Body of pancreas (tissue), 4 donors: ENCODE data around the gene GRIK1.

Source experiments
- POLR2A ChIP-seq, 3 donors: fragments of 450-650 bp; IDR thresholded peaks; one replicate each; pipeline ENCODE4 v1.6.1; 2016; ENCODE audit warnings: antibody characterized with exemption in 3 of 3, mild to moderate bottlenecking in 2 of 3
- TF ChIP-seq, protein P1 (sequence below), 7 experiments: fragments of 450-650 bp in 4 of 7; fragments of 200-600 bp in 3 of 7; sonication (generic) in 3 of 7; IDR thresholded peaks; one replicate each; pipeline ENCODE4 v1.5.1; 2016 to 2019; ENCODE audit warnings: antibody characterized with exemption in 7 of 7

DNA sequence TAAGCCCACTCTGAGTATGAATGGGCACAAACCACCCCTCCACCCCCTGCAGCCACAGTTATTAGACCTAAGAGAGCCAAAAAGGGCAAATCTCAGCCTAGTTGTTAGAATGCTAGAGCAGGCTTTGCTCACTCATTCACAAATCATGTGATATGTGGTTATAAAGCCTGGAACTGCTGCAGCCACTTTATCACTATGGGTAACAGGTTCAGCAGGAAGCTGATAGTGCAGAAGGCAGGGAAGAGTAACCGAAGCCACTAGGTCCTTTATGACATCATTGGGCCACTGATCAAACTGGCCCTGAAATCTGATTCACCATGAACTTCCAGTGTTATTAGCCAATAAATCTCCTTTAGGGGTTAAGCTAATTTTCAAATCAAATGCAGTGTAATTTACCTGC lies 134.7 kb downstream of the GRIK1 start:
- TF ChIP-seq, protein P1, sequence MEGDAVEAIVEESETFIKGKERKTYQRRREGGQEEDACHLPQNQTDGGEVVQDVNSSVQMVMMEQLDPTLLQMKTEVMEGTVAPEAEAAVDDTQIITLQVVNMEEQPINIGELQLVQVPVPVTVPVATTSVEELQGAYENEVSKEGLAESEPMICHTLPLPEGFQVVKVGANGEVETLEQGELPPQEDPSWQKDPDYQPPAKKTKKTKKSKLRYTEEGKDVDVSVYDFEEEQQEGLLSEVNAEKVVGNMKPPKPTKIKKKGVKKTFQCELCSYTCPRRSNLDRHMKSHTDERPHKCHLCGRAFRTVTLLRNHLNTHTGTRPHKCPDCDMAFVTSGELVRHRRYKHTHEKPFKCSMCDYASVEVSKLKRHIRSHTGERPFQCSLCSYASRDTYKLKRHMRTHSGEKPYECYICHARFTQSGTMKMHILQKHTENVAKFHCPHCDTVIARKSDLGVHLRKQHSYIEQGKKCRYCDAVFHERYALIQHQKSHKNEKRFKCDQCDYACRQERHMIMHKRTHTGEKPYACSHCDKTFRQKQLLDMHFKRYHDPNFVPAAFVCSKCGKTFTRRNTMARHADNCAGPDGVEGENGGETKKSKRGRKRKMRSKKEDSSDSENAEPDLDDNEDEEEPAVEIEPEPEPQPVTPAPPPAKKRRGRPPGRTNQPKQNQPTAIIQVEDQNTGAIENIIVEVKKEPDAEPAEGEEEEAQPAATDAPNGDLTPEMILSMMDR (IDR thresholded peaks at IDR 0.05) = no peak
- no peak for TF ChIP-seq POLR2A (IDR thresholded peaks at IDR 0.05)
